Fibroblast of villous mesenchyme (primary cell): ENCODE measurements around the gene LBHD2. TPM values are rescaled to one million over a fixed set of nuclear protein-coding genes. Genes with fewer than 3 reads are reported as not detected.

Experiments
- DNase-seq: peaks from one replicate; pipeline ENCODE4 v3.0.0-alpha.2; 2010; ENCODE audit warnings: low read depth
- H3K4me3 ChIP-seq: 2 replicates; pipeline ENCODE4 v1.5.1; 2011; ENCODE audit warnings: low read depth, mild to moderate bottlenecking, low read length
- CTCF ChIP-seq: IDR thresholded peaks from 2 replicates; pipeline ENCODE4 v1.5.1; 2012; ENCODE audit warnings: low read depth, mild to moderate bottlenecking, low read length; ENCODE audit not compliant: insufficient read depth
- total RNA-seq: library from RNA; depleted of rRNA; stranded (reverse); fragments of >200 nt; gene quantifications from 2 replicates; pipeline ENCODE4 v1.2.3, GENCODE V29; 2012

LBHD2 gene
- total RNA-seq, 1 donor: not detected

- DNase-seq: peak; percentile 90
- no peak for TF ChIP-seq CTCF
- peak overlapping the region; percentile 83 for H3K4me3 ChIP-seq
Measured at GRCh38 chr14:103055695-103056094, 28.3 kb upstream of the LBHD2 start.

GRCh38 chr14:103056322-103057027, 27.5 kb upstream of the LBHD2 start:
- peak overlapping the region; percentile 83 for H3K4me3 ChIP-seq
- peak; percentile 88 for DNase-seq
- no peak for TF ChIP-seq CTCF

GRCh38 chr14:103057028-103057371, 27.0 kb upstream of the LBHD2 start:
- TF ChIP-seq CTCF: no peak

GRCh38 chr14:103057372-103058163, 26.4 kb upstream of the LBHD2 start, which contains the start of gene CDC42BPB:
Gene CDC42BPB (minus strand): TSS chr14:103057549. CDS start chr14:103057173, 376 bp downstream.
- peak; percentile 94 for DNase-seq
- no peak for TF ChIP-seq CTCF
- peak within 1 kb of the TSS; percentile 83 for H3K4me3 ChIP-seq

More at GRCh38 chr14:103057028-103057371, 27.0 kb upstream of the LBHD2 start:
- peak overlapping the region; percentile 83 for H3K4me3 ChIP-seq
- DNase-seq: peak; percentile 25

GRCh38 chr14:103058164-103059055, 25.6 kb upstream of the LBHD2 start:
- H3K4me3 ChIP-seq: peak overlapping the region; percentile 71
- no peak for TF ChIP-seq CTCF
- DNase-seq: peak; percentile 42

- no peak for TF ChIP-seq CTCF
- H3K4me3 ChIP-seq: no peak overlapping the region
- no peak for DNase-seq
Measured at GRCh38 chr14:103059556-103059955, 24.5 kb upstream of the LBHD2 start.
